WTC11 (cell line): ENCODE data around the gene VPS41. TPM values are rescaled to one million over a fixed set of nuclear protein-coding genes. Genes with fewer than 3 reads are reported as not detected.
A peak's percentile ranks its signal among the peaks of the same experiment; 100 is the strongest.

Source experiments
- ATAC-seq: fragments of 200-7000 bp; cut with Tn5 transposase; 2 replicates; pipeline ENCODE4 v1.10.0; 2021; ENCODE audit warnings: mild to moderate bottlenecking, moderate library complexity
- CTCF ChIA-PET: fragments of 300-600 bp; sonication (Branson Sonifier 250); formaldehyde crosslinking; loops from one replicate; lab custom pipeline; 2021; ENCODE audit warnings: antibody characterized with exemption; lab: Charles Lee
- POLR2A ChIA-PET: fragments of 350-600 bp; sonication (Branson Sonifier 250); formaldehyde crosslinking; loops from one replicate; lab custom pipeline; 2021; ENCODE audit warnings: antibody characterized with exemption; lab: Charles Lee
- DNase-seq: peaks from one replicate; pipeline ENCODE4 v3.0.0; 2021; ENCODE audit warnings: low spot score
- H3K27ac Mint-ChIP-seq: 2 replicates; pipeline ENCODE4 v1.8.0; 2021; ENCODE audit warnings: mixed read lengths
- H3K27me3 Mint-ChIP-seq: 2 replicates; pipeline ENCODE4 v1.8.0; 2021; ENCODE audit warnings: low read depth, mild to moderate bottlenecking, moderate library complexity, mixed read lengths
- H3K36me3 Mint-ChIP-seq: 2 replicates; pipeline ENCODE4 v1.8.0; 2021; ENCODE audit warnings: mixed read lengths
- H3K4me1 Mint-ChIP-seq: 2 replicates; pipeline ENCODE4 v1.8.0; 2022; ENCODE audit warnings: mixed read lengths
- H3K4me3 Mint-ChIP-seq: 2 replicates; pipeline ENCODE4 v1.8.0; 2021; ENCODE audit warnings: mild to moderate bottlenecking, moderate library complexity, mixed read lengths
- H3K9me3 Mint-ChIP-seq: 2 replicates; pipeline ENCODE4 v1.8.0; 2021; ENCODE audit warnings: mixed read lengths
- ATF6 ChIP-seq: sonication (generic); formaldehyde crosslinking; IDR thresholded peaks from 2 replicates; pipeline ENCODE4 v1.8.1; 2023; ENCODE audit warnings: mild to moderate bottlenecking, missing genetic modification reagents
- CREM ChIP-seq: sonication (generic); formaldehyde crosslinking; IDR thresholded peaks from 2 replicates; pipeline ENCODE4 v1.8.1; 2022; ENCODE audit warnings: mild to moderate bottlenecking, missing genetic modification reagents, moderate library complexity
- E2F4 ChIP-seq: sonication (generic); formaldehyde crosslinking; IDR thresholded peaks from 2 replicates; pipeline ENCODE4 v1.8.1; 2022; ENCODE audit warnings: low read depth, mild to moderate bottlenecking, moderate library complexity, missing genetic modification reagents, borderline replicate concordance
- ESRRA ChIP-seq: sonication (generic); formaldehyde crosslinking; IDR thresholded peaks from 2 replicates; pipeline ENCODE4 v1.8.1; 2022; ENCODE audit warnings: mild to moderate bottlenecking, missing genetic modification reagents, borderline replicate concordance
- FOXJ3 ChIP-seq: sonication (generic); formaldehyde crosslinking; IDR thresholded peaks from 2 replicates; pipeline ENCODE4 v1.9.0; 2021; ENCODE audit warnings: missing genetic modification reagents, mild to moderate bottlenecking, borderline replicate concordance
- JAZF1 ChIP-seq: fragments of 250-450 bp; sonication (Bioruptor Pico); IDR thresholded peaks from 2 replicates; pipeline ENCODE4 v1.9.0; 2021; ENCODE audit warnings: moderate library complexity, mild to moderate bottlenecking, inconsistent platforms
- MLX ChIP-seq: sonication (generic); formaldehyde crosslinking; IDR thresholded peaks from 2 replicates; pipeline ENCODE4 v1.8.1; 2023; ENCODE audit warnings: mild to moderate bottlenecking, missing genetic modification reagents, moderate library complexity
- MXD4 ChIP-seq: fragments of 250-450 bp; sonication (Bioruptor Pico); IDR thresholded peaks from 2 replicates; pipeline ENCODE4 v1.8.0; 2021; ENCODE audit warnings: mild to moderate bottlenecking, moderate library complexity, borderline replicate concordance
- NFE2L1 ChIP-seq: sonication (generic); formaldehyde crosslinking; IDR thresholded peaks from 2 replicates; pipeline ENCODE4 v1.8.1; 2023; ENCODE audit warnings: missing genetic modification reagents
- OVOL2 ChIP-seq: fragments of 250-450 bp; sonication (Bioruptor Pico); IDR thresholded peaks from 2 replicates; pipeline ENCODE4 v1.9.0; 2021; ENCODE audit warnings: mild to moderate bottlenecking, borderline replicate concordance
- PREB ChIP-seq: sonication (generic); formaldehyde crosslinking; IDR thresholded peaks from 2 replicates; pipeline ENCODE4 v1.8.1; 2022; ENCODE audit warnings: mild to moderate bottlenecking, missing genetic modification reagents, moderate library complexity, borderline replicate concordance
- RORB ChIP-seq: fragments of 250-450 bp; sonication (Bioruptor Pico); IDR thresholded peaks from 2 replicates; pipeline ENCODE4 v1.9.0; 2021; ENCODE audit warnings: mild to moderate bottlenecking
- SMAD3 ChIP-seq: sonication (generic); formaldehyde crosslinking; IDR thresholded peaks from 2 replicates; pipeline ENCODE4 v1.8.0; 2022; ENCODE audit warnings: missing genetic modification reagents, mild to moderate bottlenecking, borderline replicate concordance
- SMAD4 ChIP-seq: sonication (generic); formaldehyde crosslinking; IDR thresholded peaks from 2 replicates; pipeline ENCODE4 v1.8.0; 2022; ENCODE audit warnings: mild to moderate bottlenecking, missing genetic modification reagents
- SOX15 ChIP-seq: fragments of 250-450 bp; sonication (Bioruptor Pico); IDR thresholded peaks from 2 replicates; pipeline ENCODE4 v1.9.0; 2021; ENCODE audit warnings: mild to moderate bottlenecking
- SP1 ChIP-seq: sonication (generic); formaldehyde crosslinking; conservative IDR thresholded peaks from 2 replicates; pipeline ENCODE4 v1.8.1; 2022; ENCODE audit warnings: missing genetic modification reagents
- TEAD1 ChIP-seq: sonication (generic); formaldehyde crosslinking; IDR thresholded peaks from 2 replicates; pipeline ENCODE4 v1.8.0; 2022; ENCODE audit warnings: mild to moderate bottlenecking, missing genetic modification reagents
- USF1 ChIP-seq: sonication (generic); formaldehyde crosslinking; IDR thresholded peaks from 2 replicates; pipeline ENCODE4 v1.8.0; 2022; ENCODE audit warnings: mild to moderate bottlenecking, missing genetic modification reagents
- ZMAT4 ChIP-seq: fragments of 250-450 bp; sonication (Bioruptor Pico); IDR thresholded peaks from 2 replicates; pipeline ENCODE4 v1.9.0; 2021; ENCODE audit warnings: mild to moderate bottlenecking
- ZNF121 ChIP-seq: sonication (generic); formaldehyde crosslinking; IDR thresholded peaks from 2 replicates; pipeline ENCODE4 v1.8.0; 2023; ENCODE audit warnings: missing genetic modification reagents
- ZNF396 ChIP-seq: fragments of 250-450 bp; sonication (Bioruptor Pico); IDR thresholded peaks from 2 replicates; pipeline ENCODE4 v1.8.0; 2021; ENCODE audit warnings: mild to moderate bottlenecking, moderate library complexity, borderline replicate concordance
- ZSCAN18 ChIP-seq: fragments of 250-450 bp; sonication (Bioruptor Pico); IDR thresholded peaks from 2 replicates; pipeline ENCODE4 v2.1.2; 2022; ENCODE audit warnings: mild to moderate bottlenecking, moderate library complexity
- total RNA-seq: library from RNA; stranded (reverse); gene quantifications from 3 replicates; pipeline ENCODE4 v1.2.3, GENCODE V29; 2021

Gene VPS41
- total RNA-seq, 1 experiment from 2014 or later = 50.3 TPM

- H3K27ac Mint-ChIP-seq = no peak overlapping the region
- ChIA-PET POLR2A (no interaction called here), CTCF (no interaction called here)
- H3K4me3 Mint-ChIP-seq = no peak overlapping the region
- no peaks in the 10 kb centered on the region; the same call in 1 of the 2 replicates for H3K36me3 Mint-ChIP-seq
- no peaks in the 10 kb centered on the region for H3K27me3 Mint-ChIP-seq
- TF ChIP-seq ATF6 (CRISPR knock-in tag) (no peak), USF1 (no peak), CREM (CRISPR knock-in tag) (no peak), PREB (CRISPR knock-in tag) (no peak), ZMAT4 (CRISPR knock-in tag) (no peak), E2F4 (CRISPR knock-in tag) (no peak), OVOL2 (CRISPR knock-in tag) (no peak), JAZF1 (CRISPR knock-in tag) (no peak)
- no peak for ATAC-seq
- DNase-seq = no peak
- peaks cover 14% of the 10 kb centered on the region for H3K9me3 Mint-ChIP-seq
- peaks cover 12% of the 10 kb centered on the region for H3K4me1 Mint-ChIP-seq
These were observed 57.7 kb downstream of the VPS41 start for GRCh38 chr7:38851321-38851720.

GRCh38 chr7:38846280-38846679 is 62.7 kb downstream of the VPS41 start:
- Mint-ChIP-seq H3K27ac (peak overlapping the region; percentile 28; the same call in 1 of the 2 replicates), H3K36me3 (no peaks in the 10 kb centered on the region), H3K4me3 (no peak overlapping the region), H3K9me3 (no peaks in the 10 kb centered on the region), H3K27me3 (no peaks in the 10 kb centered on the region), H3K4me1 (peaks cover 9% of the 10 kb centered on the region)
- TF ChIP-seq MLX (CRISPR knock-in tag) (no peak), ZNF121 (CRISPR knock-in tag) (no peak), ESRRA (CRISPR knock-in tag) (no peak), SMAD3 (no peak), MXD4 (no peak), SP1 (no peak), TEAD1 (no peak), NFE2L1 (no peak), FOXJ3 (CRISPR knock-in tag) (no peak), SMAD4 (no peak), ZNF396 (no peak), SOX15 (CRISPR knock-in tag) (no peak), RORB (CRISPR knock-in tag) (no peak), ZSCAN18 (no peak)
- ATAC-seq (no peak), DNase-seq (no peak)
- ChIA-PET CTCF (interaction anchor here (0.6 kb wide), 1 partner anchor 413 kb away, joined by 3 read pairs; no protein-coding TSS in a partner anchor), POLR2A (no interaction called here)
